Esophagus (tissue), 2 donors: ENCODE data around the gene GLT6D1. TPM values are rescaled to one million over a fixed set of nuclear protein-coding genes. Genes with fewer than 3 reads are reported as not detected.

ENCODE experiments used
- H3K27ac ChIP-seq, 2 donors: one replicate each; pipeline ENCODE4 v1.5.1; 2013; ENCODE audit warnings: low read depth in 2 of 2, mild to moderate bottlenecking in 2 of 2, inconsistent platforms in 1 of 2, low read length in 1 of 2, moderate library complexity in 1 of 2
- H3K27me3 ChIP-seq, 2 donors: one replicate each; pipeline ENCODE4 v1.6.1; 2013; ENCODE audit warnings: low read length in 2 of 2, control low read depth in 1 of 2, mild to moderate bottlenecking in 1 of 2; ENCODE audit not compliant: insufficient read depth in 2 of 2, control insufficient read depth in 1 of 2
- H3K36me3 ChIP-seq, 2 donors: one replicate each; pipeline ENCODE4 v1.6.1; 2013; ENCODE audit warnings: low read length in 1 of 2; ENCODE audit not compliant: control insufficient read depth in 2 of 2, insufficient read depth in 2 of 2
- H3K4me1 ChIP-seq, 2 donors: one replicate each; pipeline ENCODE4 v1.6.1; 2013; ENCODE audit warnings: low read length in 1 of 2; ENCODE audit not compliant: control insufficient read depth in 2 of 2, insufficient read depth in 2 of 2
- H3K4me3 ChIP-seq, 2 donors: one replicate each; pipeline ENCODE4 v1.5.1; 2013; ENCODE audit warnings: low read length in 2 of 2, mild to moderate bottlenecking in 2 of 2, low read depth in 1 of 2, moderate library complexity in 1 of 2
- H3K9me3 ChIP-seq, 2 donors: one replicate each; pipeline ENCODE4 v1.6.1; 2013; ENCODE audit warnings: mild to moderate bottlenecking in 2 of 2, low read depth in 1 of 2, low read length in 1 of 2, moderate library complexity in 1 of 2; ENCODE audit not compliant: control insufficient read depth in 2 of 2, insufficient read depth in 1 of 2
- WGBS, 2 donors: extraction: QIAGEN DNeasy Blood & Tissue Kit; methylation state at CpG; one replicate each; pipeline ENCODE4 v1.1.7; 2013; 5-methylcytosine and 5-hydroxymethylcytosine counted together
- polyA plus RNA-seq, 2 donors: library from polyadenylated mRNA; stranded (reverse); fragments of 200-250 nt; gene quantifications; one replicate each; pipeline ENCODE4 v1.2.3, GENCODE V29; 2013
- donor health status: healthy with polysubstance abuse.
- donor health status: Bipolar disorder and iron deficiency.

Gene GLT6D1
- polyA plus RNA-seq, 2 donors: not detected

DNA sequence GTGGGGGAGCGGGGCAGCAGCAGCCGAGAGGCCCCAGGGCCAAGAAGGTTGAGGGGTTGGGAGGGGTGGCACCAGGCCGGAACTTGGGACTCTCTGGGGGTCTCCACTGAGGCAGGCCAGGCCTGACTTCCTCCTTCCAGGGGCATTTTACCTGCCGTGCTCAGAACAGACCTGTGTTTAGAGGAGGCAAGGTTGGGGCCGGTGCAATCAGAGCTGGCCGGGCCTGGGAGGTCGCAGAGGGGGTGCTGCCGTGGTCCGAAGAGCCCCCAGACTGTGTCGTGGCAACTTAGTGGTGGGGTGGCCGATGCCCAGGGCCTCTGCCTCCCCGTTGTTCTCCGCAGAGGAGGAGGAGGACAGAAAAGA is 21.8 kb downstream of the GLT6D1 start:
- Histone ChIP-seq H3K36me3 (no peaks in the 10 kb centered on the region), H3K4me1 (no peaks in the 10 kb centered on the region), H3K27ac (no peak overlapping the region), H3K9me3 (no peaks in the 10 kb centered on the region), H3K27me3 (no peaks in the 10 kb centered on the region), H3K4me3 (no peak overlapping the region)
- 75 to 78% methylated on average over 13 of the region's 13 CpGs for WGBS, 2 donors

- Histone ChIP-seq H3K9me3 (no peaks in the 10 kb centered on the region), H3K27me3 (no peaks in the 10 kb centered on the region), H3K4me3 (no peak overlapping the region), H3K4me1 (no peaks in the 10 kb centered on the region), H3K27ac (no peak overlapping the region), H3K36me3 (no peaks in the 10 kb centered on the region)
- 74% methylated on average over 34 of the region's 34 CpGs for WGBS, 2 donors
Measured at GRCh38 chr9:135616619-135617537, 22.5 kb downstream of the GLT6D1 start.

DNA sequence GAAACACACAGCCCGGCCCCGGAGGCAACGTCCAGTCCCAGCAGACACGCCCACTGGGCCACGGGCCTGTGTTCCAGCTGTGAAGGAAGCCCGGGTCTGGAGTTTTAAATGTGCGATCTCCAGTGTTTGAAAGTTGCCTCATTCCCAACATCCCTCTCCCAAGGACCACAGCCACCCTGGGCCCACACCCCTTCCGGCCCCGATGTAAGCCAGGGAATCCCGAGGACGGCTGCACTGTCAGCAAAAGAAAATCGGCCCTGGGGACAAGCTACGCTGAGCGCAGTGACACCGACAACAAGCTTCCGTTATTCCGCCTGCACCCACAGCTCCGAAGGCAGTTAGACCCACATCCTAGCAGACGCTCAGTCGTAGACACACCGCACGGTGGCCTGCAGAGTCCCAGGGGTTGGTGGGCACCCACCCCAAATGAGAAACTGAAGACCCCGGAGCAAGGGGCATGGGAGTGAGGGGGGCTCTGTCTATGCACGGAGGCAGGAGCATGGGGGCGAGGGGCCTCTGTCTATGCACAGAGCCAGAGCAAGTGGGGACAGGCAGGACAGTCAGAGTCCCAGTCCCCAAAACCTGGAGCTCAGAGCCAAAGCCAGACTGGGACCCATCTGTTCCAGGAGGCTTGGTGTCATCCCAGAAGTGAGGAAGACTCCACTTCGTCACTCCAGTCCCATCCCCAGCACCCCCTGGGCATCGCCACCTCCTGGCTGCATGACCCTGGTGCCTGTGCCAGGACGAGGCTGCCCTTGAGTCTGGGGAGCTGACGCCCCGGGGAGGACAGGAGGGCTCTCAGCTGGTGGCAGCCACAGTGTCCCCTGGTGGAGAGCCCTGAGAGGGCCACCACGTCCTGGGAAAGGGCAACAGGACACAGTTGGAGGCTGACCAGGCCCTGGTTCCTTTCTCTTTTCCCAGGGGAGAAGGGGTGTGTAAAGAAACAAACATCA is 23.4 kb downstream of the GLT6D1 start:
- Histone ChIP-seq H3K36me3 (no peaks in the 10 kb centered on the region), H3K4me3 (no peak overlapping the region), H3K9me3 (no peaks in the 10 kb centered on the region), H3K4me1 (no peaks in the 10 kb centered on the region), H3K27me3 (no peaks in the 10 kb centered on the region), H3K27ac (no peak overlapping the region)
- 59 to 61% methylated on average over 31 of the region's 31 CpGs for WGBS, 2 donors

- no peaks in the 10 kb centered on the region for H3K27me3 ChIP-seq
- no peaks in the 10 kb centered on the region for H3K4me1 ChIP-seq
- no peaks in the 10 kb centered on the region for H3K9me3 ChIP-seq
- H3K36me3 ChIP-seq: no peaks in the 10 kb centered on the region
- no peak overlapping the region for H3K4me3 ChIP-seq
- WGBS, 2 donors: 70 to 75% methylated on average over 23 to 29 of the region's 29 CpGs
- no peak overlapping the region for H3K27ac ChIP-seq
Measured at GRCh38 chr9:135614821-135615665, 24.3 kb downstream of the GLT6D1 start.

- H3K4me1 ChIP-seq: no peaks in the 10 kb centered on the region
- no peaks in the 10 kb centered on the region for H3K36me3 ChIP-seq
- no peak overlapping the region for H3K4me3 ChIP-seq
- WGBS, 2 donors: 65 to 68% methylated on average over 34 of the region's 34 CpGs
- no peak overlapping the region for H3K27ac ChIP-seq
- H3K27me3 ChIP-seq: no peaks in the 10 kb centered on the region
- no peaks in the 10 kb centered on the region for H3K9me3 ChIP-seq
Measured at GRCh38 chr9:135613946-135614805, 25.2 kb downstream of the GLT6D1 start.

- Histone ChIP-seq H3K36me3 (no peaks in the 10 kb centered on the region), H3K27me3 (no peaks in the 10 kb centered on the region), H3K4me1 (no peaks in the 10 kb centered on the region), H3K4me3 (no peak overlapping the region), H3K9me3 (no peaks in the 10 kb centered on the region), H3K27ac (no peak overlapping the region)
- WGBS, 2 donors: 58 to 66% methylated on average over 24 of the region's 24 CpGs
Measured at GRCh38 chr9:135612981-135613910, 26.1 kb downstream of the GLT6D1 start.

- Histone ChIP-seq H3K27me3 (no peaks in the 10 kb centered on the region), H3K36me3 (no peaks in the 10 kb centered on the region), H3K9me3 (no peaks in the 10 kb centered on the region), H3K4me3 (no peak overlapping the region), H3K4me1 (no peaks in the 10 kb centered on the region), H3K27ac (no peak overlapping the region)
- 65 to 75% methylated on average over 8 of the region's 8 CpGs for WGBS, 2 donors
Measured at GRCh38 chr9:135612437-135612836, 26.9 kb downstream of the GLT6D1 start.

GRCh38 chr9:135611875-135612209 is 27.5 kb downstream of the GLT6D1 start:
- no peaks in the 10 kb centered on the region for H3K27me3 ChIP-seq
- H3K9me3 ChIP-seq: no peaks in the 10 kb centered on the region
- no peaks in the 10 kb centered on the region for H3K4me1 ChIP-seq
- H3K36me3 ChIP-seq: no peaks in the 10 kb centered on the region
- no peak overlapping the region for H3K27ac ChIP-seq
- no peak overlapping the region for H3K4me3 ChIP-seq
- WGBS, 2 donors: 11 to 25% methylated on average over 4 of the region's 4 CpGs
